SK-N-SH treated with all-trans-retinoic acid at 6 μM for 48 hours (cell line): ENCODE measurements around the gene CALN1.

ENCODE experiments used
- ATAC-seq: fragments of 200-7000 bp; cut with Tn5 transposase; 3 replicates; pipeline ENCODE4 v1.9.1; 2020; ENCODE audit warnings: mild to moderate bottlenecking, moderate library complexity
- BACH2 ChIP-seq: fragments of 250-450 bp; sonication (Bioruptor Pico); IDR thresholded peaks from 2 replicates; pipeline ENCODE4 v1.9.0; 2021; ENCODE audit warnings: mild to moderate bottlenecking, borderline replicate concordance
- CSDC2 ChIP-seq: fragments of 250-450 bp; sonication (Bioruptor Pico); IDR thresholded peaks from 2 replicates; pipeline ENCODE4 v1.5.0; 2020; ENCODE audit warnings: mild to moderate bottlenecking, moderate library complexity
- ESRRG ChIP-seq: fragments of 250-450 bp; sonication (Bioruptor Pico); IDR thresholded peaks from 2 replicates; pipeline ENCODE4 v1.6.1; 2021; ENCODE audit warnings: mild to moderate bottlenecking
- ISL1 ChIP-seq: fragments of 250-450 bp; sonication (Bioruptor Pico); IDR thresholded peaks from 2 replicates; pipeline ENCODE4 v2.1.2; 2022; ENCODE audit warnings: mild to moderate bottlenecking, moderate library complexity
- OSR1 ChIP-seq: fragments of 250-450 bp; sonication (Bioruptor Pico); IDR thresholded peaks from 2 replicates; pipeline ENCODE4 v1.8.0; 2022; ENCODE audit warnings: moderate library complexity, mild to moderate bottlenecking, inconsistent platforms
- PPARA ChIP-seq: fragments of 250-450 bp; sonication (Bioruptor Pico); IDR thresholded peaks from 2 replicates; pipeline ENCODE4 v1.5.0; 2020; ENCODE audit warnings: mild to moderate bottlenecking, borderline replicate concordance
- RARB ChIP-seq: fragments of 250-450 bp; sonication (Bioruptor Pico); IDR thresholded peaks from 2 replicates; pipeline ENCODE4 v1.8.0; 2021; ENCODE audit warnings: mild to moderate bottlenecking, moderate library complexity
- SNAI2 ChIP-seq: fragments of 250-450 bp; sonication (Bioruptor Pico); IDR thresholded peaks from 2 replicates; pipeline ENCODE4 v1.5.0; 2020; ENCODE audit warnings: mild to moderate bottlenecking, moderate library complexity
- TCF4 ChIP-seq: fragments of 250-450 bp; sonication (Bioruptor Pico); IDR thresholded peaks from 2 replicates; pipeline ENCODE4 v1.8.0; 2021; ENCODE audit warnings: mild to moderate bottlenecking, moderate library complexity, borderline replicate concordance
- TOX ChIP-seq: fragments of 250-450 bp; sonication (Bioruptor Pico); IDR thresholded peaks from 2 replicates; pipeline ENCODE4 v1.8.0; 2021; ENCODE audit warnings: mild to moderate bottlenecking, moderate library complexity, borderline replicate concordance
- ZC3H10 ChIP-seq: fragments of 250-450 bp; sonication (Bioruptor Pico); IDR thresholded peaks from 2 replicates; pipeline ENCODE4 v1.5.1; 2021; ENCODE audit warnings: mild to moderate bottlenecking, moderate library complexity
- ZFP3 ChIP-seq: fragments of 250-450 bp; sonication (Bioruptor Pico); IDR thresholded peaks from 2 replicates; pipeline ENCODE4 v1.5.0; 2020; ENCODE audit warnings: mild to moderate bottlenecking, moderate library complexity
- ZFP30 ChIP-seq: fragments of 450-650 bp; formaldehyde crosslinking; IDR thresholded peaks from 2 replicates; pipeline ENCODE4 v1.5.0; 2022; ENCODE audit warnings: mild to moderate bottlenecking, moderate library complexity
- ZNF565 ChIP-seq: fragments of 450-650 bp; formaldehyde crosslinking; conservative IDR thresholded peaks from 2 replicates; pipeline ENCODE4 v1.5.0; 2020; ENCODE audit warnings: low read depth, mild to moderate bottlenecking, moderate library complexity
- ZNF70 ChIP-seq: fragments of 450-650 bp; formaldehyde crosslinking; IDR thresholded peaks from 2 replicates; pipeline ENCODE4 v1.5.0; 2020; ENCODE audit warnings: mild to moderate bottlenecking, moderate library complexity
- ZNF8 ChIP-seq: fragments of 450-650 bp; formaldehyde crosslinking; IDR thresholded peaks from 2 replicates; pipeline ENCODE4 v1.5.0; 2020; ENCODE audit warnings: mild to moderate bottlenecking, moderate library complexity
- TF ChIP-seq, protein P1 (sequence below): fragments of 250-450 bp; sonication (Bioruptor Pico); IDR thresholded peaks from 2 replicates; pipeline ENCODE4 v1.5.0; 2020; ENCODE audit warnings: mild to moderate bottlenecking, moderate library complexity
- TF ChIP-seq, protein P2 (sequence below): fragments of 250-450 bp; sonication (Bioruptor Pico); IDR thresholded peaks from 2 replicates; pipeline ENCODE4 v1.5.1; 2020; ENCODE audit warnings: low read depth, mild to moderate bottlenecking, moderate library complexity
- TF ChIP-seq, protein P3 (sequence below): fragments of 250-450 bp; sonication (Bioruptor Pico); IDR thresholded peaks from 2 replicates; pipeline ENCODE4 v1.5.1; 2021; ENCODE audit warnings: mild to moderate bottlenecking, moderate library complexity
- TF ChIP-seq, protein P4 (sequence below): fragments of 250-450 bp; sonication (Bioruptor Pico); IDR thresholded peaks from 2 replicates; pipeline ENCODE4 v1.8.0; 2020; ENCODE audit warnings: mild to moderate bottlenecking, moderate library complexity, borderline replicate concordance
- TF ChIP-seq, protein P5 (sequence below): fragments of 250-450 bp; sonication (Bioruptor Pico); IDR thresholded peaks from 2 replicates; pipeline ENCODE4 v1.8.0; 2021; ENCODE audit warnings: low read depth, mild to moderate bottlenecking, moderate library complexity, borderline replicate concordance

CALN1 gene

DNA sequence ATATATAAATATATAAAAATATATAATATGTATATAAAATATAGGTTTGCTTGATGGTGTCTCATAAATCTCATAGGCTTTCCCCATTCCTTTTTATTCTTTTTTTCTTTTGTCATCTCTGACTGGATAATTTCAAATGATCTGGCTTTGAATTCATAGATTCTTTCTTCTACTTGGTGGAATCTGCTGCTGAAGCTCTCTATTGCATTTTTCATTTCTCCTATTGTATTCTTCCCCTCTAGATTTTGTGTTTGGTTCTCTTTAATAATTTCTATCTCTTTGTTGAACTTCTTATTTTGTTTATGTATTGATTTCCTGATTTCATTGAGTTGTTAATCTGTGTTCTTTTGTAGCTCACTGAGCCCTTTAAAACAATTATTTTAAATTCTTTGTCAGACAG, 650.8 kb downstream of the CALN1 start (continued):
- TF ChIP-seq, protein P1, sequence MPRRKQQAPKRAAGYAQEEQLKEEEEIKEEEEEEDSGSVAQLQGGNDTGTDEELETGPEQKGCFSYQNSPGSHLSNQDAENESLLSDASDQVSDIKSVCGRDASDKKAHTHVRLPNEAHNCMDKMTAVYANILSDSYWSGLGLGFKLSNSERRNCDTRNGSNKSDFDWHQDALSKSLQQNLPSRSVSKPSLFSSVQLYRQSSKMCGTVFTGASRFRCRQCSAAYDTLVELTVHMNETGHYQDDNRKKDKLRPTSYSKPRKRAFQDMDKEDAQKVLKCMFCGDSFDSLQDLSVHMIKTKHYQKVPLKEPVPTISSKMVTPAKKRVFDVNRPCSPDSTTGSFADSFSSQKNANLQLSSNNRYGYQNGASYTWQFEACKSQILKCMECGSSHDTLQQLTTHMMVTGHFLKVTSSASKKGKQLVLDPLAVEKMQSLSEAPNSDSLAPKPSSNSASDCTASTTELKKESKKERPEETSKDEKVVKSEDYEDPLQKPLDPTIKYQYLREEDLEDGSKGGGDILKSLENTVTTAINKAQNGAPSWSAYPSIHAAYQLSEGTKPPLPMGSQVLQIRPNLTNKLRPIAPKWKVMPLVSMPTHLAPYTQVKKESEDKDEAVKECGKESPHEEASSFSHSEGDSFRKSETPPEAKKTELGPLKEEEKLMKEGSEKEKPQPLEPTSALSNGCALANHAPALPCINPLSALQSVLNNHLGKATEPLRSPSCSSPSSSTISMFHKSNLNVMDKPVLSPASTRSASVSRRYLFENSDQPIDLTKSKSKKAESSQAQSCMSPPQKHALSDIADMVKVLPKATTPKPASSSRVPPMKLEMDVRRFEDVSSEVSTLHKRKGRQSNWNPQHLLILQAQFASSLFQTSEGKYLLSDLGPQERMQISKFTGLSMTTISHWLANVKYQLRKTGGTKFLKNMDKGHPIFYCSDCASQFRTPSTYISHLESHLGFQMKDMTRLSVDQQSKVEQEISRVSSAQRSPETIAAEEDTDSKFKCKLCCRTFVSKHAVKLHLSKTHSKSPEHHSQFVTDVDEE: no peak
- TF ChIP-seq ZNF565 (CRISPR knock-in tag) (no peak), TOX (CRISPR knock-in tag) (no peak), OSR1 (CRISPR knock-in tag) (no peak), CSDC2 (CRISPR knock-in tag) (no peak), ZC3H10 (CRISPR knock-in tag) (no peak), ZFP3 (CRISPR knock-in tag) (no peak)
- TF ChIP-seq, protein P2, sequence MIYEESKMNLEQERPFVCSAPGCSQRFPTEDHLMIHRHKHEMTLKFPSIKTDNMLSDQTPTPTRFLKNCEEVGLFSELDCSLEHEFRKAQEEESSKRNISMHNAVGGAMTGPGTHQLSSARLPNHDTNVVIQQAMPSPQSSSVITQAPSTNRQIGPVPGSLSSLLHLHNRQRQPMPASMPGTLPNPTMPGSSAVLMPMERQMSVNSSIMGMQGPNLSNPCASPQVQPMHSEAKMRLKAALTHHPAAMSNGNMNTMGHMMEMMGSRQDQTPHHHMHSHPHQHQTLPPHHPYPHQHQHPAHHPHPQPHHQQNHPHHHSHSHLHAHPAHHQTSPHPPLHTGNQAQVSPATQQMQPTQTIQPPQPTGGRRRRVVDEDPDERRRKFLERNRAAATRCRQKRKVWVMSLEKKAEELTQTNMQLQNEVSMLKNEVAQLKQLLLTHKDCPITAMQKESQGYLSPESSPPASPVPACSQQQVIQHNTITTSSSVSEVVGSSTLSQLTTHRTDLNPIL: no peak

DNA sequence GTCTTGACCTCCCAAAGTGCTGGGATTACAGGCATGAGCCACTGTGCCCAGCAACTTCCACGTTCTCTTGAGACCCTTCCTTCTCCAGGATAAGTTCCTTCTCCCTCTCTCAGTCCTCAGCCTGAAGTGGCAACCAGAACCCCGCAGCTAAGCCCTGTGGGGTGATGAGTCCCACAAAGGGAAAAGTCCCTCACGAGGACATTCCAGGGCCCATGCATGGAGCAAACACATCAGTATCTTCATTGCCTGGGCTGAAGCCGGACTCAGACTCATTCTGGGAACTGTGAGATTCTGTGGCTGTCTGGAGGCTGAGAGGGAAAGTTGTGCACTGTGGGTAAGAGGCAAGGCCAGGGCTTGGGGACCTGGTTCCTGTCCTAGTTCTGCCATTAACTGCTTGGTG, 657.3 kb downstream of the CALN1 start:
- no peak for ATAC-seq
- TF ChIP-seq ESRRG (CRISPR knock-in tag) (no peak), CSDC2 (CRISPR knock-in tag) (no peak), ZNF565 (CRISPR knock-in tag) (no peak), TCF4 (no peak), OSR1 (CRISPR knock-in tag) (no peak), ZFP30 (CRISPR knock-in tag) (no peak), ZC3H10 (CRISPR knock-in tag) (no peak)
- TF ChIP-seq, protein P3, sequence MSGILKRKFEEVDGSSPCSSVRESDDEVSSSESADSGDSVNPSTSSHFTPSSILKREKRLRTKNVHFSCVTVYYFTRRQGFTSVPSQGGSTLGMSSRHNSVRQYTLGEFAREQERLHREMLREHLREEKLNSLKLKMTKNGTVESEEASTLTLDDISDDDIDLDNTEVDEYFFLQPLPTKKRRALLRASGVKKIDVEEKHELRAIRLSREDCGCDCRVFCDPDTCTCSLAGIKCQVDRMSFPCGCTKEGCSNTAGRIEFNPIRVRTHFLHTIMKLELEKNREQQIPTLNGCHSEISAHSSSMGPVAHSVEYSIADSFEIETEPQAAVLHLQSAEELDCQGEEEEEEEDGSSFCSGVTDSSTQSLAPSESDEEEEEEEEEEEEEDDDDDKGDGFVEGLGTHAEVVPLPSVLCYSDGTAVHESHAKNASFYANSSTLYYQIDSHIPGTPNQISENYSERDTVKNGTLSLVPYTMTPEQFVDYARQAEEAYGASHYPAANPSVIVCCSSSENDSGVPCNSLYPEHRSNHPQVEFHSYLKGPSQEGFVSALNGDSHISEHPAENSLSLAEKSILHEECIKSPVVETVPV: no peak
- TF ChIP-seq, all 23 proteins: peak for 0

DNA sequence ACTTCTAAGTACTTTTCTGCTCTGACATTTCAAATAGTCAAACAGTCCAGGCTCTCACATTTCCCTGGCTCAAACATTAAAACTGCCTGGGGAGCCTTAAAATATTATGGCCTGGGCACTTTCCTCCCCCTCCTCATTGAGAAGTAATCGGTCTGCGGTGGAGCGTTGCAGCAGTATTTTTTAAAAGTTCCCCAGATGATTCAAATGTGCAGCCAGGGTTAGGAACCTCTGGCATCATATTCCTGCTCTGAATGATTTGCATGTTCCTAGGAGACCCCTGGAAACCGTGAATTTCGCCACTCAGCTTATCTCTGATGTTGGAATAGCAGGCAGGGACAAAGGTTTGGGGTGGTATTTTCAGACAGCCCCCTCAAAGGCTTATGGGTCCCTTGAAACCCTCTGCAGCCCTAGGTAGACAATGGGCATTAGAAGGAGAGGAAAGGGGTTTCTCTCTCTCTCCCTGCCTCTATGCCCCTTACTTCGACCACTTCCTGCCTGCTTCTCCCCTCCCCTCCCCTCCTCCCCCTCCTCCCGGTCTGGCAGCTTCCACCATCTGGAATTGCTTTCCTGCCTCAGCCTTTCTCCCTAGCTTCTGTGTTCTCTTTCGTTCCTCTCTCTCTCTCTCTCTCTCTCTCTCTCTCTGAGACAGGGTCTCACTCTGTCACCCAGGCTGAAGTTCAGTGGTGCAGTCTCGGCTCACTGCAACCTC, 658.0 kb downstream of the CALN1 start:
- TF ChIP-seq SNAI2 (CRISPR knock-in tag): no peak
- TF ChIP-seq, protein P2: no peak
- ATAC-seq: no peak

DNA sequence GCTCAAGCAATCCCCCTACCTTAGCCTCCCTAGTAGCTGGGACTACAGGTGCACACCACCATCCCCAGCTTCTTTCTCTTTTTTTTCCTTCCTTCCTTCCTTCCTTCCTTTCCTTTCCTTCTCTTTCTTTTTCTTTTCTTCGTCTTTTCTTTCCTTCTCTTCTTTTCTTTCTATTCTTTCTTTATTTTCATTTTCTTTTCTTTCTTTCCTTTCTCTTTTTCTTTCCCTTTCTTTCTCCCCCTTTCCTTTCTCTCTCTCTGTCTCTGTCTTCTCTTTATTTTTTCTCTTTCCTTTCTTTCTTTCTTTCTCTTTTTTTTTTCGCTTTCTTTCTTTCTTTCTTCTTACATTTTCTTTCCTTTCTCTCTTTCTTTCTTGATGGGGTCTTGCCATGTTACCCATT, 658.9 kb downstream of the CALN1 start:
- no peak for ATAC-seq
- TF ChIP-seq BACH2 (CRISPR knock-in tag) (no peak), PPARA (CRISPR knock-in tag) (no peak), SNAI2 (CRISPR knock-in tag) (no peak), ISL1 (CRISPR knock-in tag) (no peak), ZNF8 (no peak), ZNF70 (CRISPR knock-in tag) (no peak), ZC3H10 (CRISPR knock-in tag) (no peak), ESRRG (CRISPR knock-in tag) (no peak), TOX (CRISPR knock-in tag) (no peak), RARB (CRISPR knock-in tag) (no peak), TCF4 (no peak), ZFP3 (CRISPR knock-in tag) (no peak)
- TF ChIP-seq, protein P4, sequence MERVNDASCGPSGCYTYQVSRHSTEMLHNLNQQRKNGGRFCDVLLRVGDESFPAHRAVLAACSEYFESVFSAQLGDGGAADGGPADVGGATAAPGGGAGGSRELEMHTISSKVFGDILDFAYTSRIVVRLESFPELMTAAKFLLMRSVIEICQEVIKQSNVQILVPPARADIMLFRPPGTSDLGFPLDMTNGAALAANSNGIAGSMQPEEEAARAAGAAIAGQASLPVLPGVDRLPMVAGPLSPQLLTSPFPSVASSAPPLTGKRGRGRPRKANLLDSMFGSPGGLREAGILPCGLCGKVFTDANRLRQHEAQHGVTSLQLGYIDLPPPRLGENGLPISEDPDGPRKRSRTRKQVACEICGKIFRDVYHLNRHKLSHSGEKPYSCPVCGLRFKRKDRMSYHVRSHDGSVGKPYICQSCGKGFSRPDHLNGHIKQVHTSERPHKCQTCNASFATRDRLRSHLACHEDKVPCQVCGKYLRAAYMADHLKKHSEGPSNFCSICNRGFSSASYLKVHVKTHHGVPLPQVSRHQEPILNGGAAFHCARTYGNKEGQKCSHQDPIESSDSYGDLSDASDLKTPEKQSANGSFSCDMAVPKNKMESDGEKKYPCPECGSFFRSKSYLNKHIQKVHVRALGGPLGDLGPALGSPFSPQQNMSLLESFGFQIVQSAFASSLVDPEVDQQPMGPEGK: no peak
- TF ChIP-seq, protein P5, sequence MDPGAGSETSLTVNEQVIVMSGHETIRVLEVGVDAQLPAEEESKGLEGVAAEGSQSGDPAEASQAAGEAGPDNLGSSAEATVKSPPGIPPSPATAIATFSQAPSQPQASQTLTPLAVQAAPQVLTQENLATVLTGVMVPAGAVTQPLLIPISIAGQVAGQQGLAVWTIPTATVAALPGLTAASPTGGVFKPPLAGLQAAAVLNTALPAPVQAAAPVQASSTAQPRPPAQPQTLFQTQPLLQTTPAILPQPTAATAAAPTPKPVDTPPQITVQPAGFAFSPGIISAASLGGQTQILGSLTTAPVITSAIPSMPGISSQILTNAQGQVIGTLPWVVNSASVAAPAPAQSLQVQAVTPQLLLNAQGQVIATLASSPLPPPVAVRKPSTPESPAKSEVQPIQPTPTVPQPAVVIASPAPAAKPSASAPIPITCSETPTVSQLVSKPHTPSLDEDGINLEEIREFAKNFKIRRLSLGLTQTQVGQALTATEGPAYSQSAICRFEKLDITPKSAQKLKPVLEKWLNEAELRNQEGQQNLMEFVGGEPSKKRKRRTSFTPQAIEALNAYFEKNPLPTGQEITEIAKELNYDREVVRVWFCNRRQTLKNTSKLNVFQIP (CRISPR knock-in tag): no peak
- TF ChIP-seq, protein P3: no peak
